Measurements from ENCODE around the gene MS4A6A.
"Not testable (repeated sequence)": the region's sequence is repeated elsewhere in the genome, so short reads cannot be mapped to it uniquely, and the experiment has no call there.

Gene MS4A6A

GRCh38 chr11:60182541-60183330, at the start of gene MS4A6A:
TSS of gene MS4A6A (minus strand) at chr11:60183083. CDS start at chr11:60181727, 1,356 bp downstream.
- no peak for DNase-seq

GRCh38 chr11:60230681-60231080, 47.8 kb upstream of the MS4A6A start:
- DNase-seq, result no peak

- no peak for DNase-seq
These were observed 39.3 kb upstream of the MS4A6A start for GRCh38 chr11:60222141-60222540.

GRCh38 chr11:60221692-60222091, 38.8 kb upstream of the MS4A6A start:
- DNase-seq, result no peak

- DNase-seq, result no peak
These were observed 38.3 kb upstream of the MS4A6A start for GRCh38 chr11:60221181-60221580.

GRCh38 chr11:60214386-60214785, 31.5 kb upstream of the MS4A6A start:
- DNase-seq, result no peak

- DNase-seq, result no peak
These were observed 28.3 kb upstream of the MS4A6A start for GRCh38 chr11:60211206-60211605.

- no peak for DNase-seq
These were observed 27.1 kb upstream of the MS4A6A start for GRCh38 chr11:60209977-60210376.

- no peak for DNase-seq
These were observed 26.1 kb upstream of the MS4A6A start for GRCh38 chr11:60208951-60209350.

- DNase-seq, result no peak
These were observed 25.4 kb upstream of the MS4A6A start for GRCh38 chr11:60208146-60208895.

- no peak for DNase-seq
These were observed 23.7 kb upstream of the MS4A6A start for GRCh38 chr11:60206616-60207015.

GRCh38 chr11:60204922-60205321, 22.0 kb upstream of the MS4A6A start:
- no peak for DNase-seq

GRCh38 chr11:60201334-60201733, 18.5 kb upstream of the MS4A6A start:
- DNase-seq, result not testable (repeated sequence)

GRCh38 chr11:60197442-60197841, 14.6 kb upstream of the MS4A6A start:
- no peak for DNase-seq

GRCh38 chr11:60195923-60196368, 13.1 kb upstream of the MS4A6A start:
- DNase-seq, result no peak

GRCh38 chr11:60194511-60194910, 11.6 kb upstream of the MS4A6A start:
- no peak for DNase-seq

GRCh38 chr11:60193687-60194433, 11.0 kb upstream of the MS4A6A start:
- DNase-seq, result no peak

GRCh38 chr11:60192564-60192963, 9.7 kb upstream of the MS4A6A start:
- DNase-seq, result not testable (repeated sequence)

- DNase-seq, result not testable (repeated sequence)
These were observed 5.6 kb upstream of the MS4A6A start for GRCh38 chr11:60188481-60188880.

- DNase-seq, result not testable (repeated sequence)
These were observed 3.2 kb upstream of the MS4A6A start for GRCh38 chr11:60186128-60186527.

GRCh38 chr11:60185512-60185827, 2.6 kb upstream of the MS4A6A start:
- DNase-seq, result not testable (repeated sequence)

GRCh38 chr11:60184824-60185511, 2.1 kb upstream of the MS4A6A start:
- DNase-seq, result no peak
